Measurements from ENCODE around the gene SUMO1.

DNA sequence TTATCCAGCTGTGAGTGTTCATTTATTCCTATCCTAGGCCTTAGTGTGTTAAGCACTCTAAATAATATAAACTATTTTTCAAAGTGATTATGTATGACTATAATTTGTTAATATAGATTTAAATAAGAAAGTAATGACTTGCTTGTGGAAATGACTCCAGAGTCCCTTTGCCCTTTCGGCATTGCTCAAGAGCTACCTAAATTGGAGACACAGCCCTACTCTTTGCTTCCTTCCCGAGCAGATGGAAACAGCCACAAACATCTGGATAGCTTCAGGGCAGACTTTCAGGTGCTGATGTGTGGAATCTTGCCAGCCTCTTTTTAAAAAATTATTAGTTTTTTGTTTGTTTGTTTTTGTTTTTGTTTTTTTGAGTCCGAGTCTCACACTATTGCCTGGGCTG lies 44.0 kb downstream of the SUMO1 start:
- TF ChIP-seq, protein P1, sequence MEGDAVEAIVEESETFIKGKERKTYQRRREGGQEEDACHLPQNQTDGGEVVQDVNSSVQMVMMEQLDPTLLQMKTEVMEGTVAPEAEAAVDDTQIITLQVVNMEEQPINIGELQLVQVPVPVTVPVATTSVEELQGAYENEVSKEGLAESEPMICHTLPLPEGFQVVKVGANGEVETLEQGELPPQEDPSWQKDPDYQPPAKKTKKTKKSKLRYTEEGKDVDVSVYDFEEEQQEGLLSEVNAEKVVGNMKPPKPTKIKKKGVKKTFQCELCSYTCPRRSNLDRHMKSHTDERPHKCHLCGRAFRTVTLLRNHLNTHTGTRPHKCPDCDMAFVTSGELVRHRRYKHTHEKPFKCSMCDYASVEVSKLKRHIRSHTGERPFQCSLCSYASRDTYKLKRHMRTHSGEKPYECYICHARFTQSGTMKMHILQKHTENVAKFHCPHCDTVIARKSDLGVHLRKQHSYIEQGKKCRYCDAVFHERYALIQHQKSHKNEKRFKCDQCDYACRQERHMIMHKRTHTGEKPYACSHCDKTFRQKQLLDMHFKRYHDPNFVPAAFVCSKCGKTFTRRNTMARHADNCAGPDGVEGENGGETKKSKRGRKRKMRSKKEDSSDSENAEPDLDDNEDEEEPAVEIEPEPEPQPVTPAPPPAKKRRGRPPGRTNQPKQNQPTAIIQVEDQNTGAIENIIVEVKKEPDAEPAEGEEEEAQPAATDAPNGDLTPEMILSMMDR (IDR thresholded peaks at IDR 0.05): no peak
- no peak for TF ChIP-seq ZFX (IDR thresholded peaks at IDR 0.05; ENCODE audit: borderline replicate concordance)

Measured in 22Rv1 (cell line).